Ovary (tissue), 9 donors: Measurements from ENCODE around the gene CHST14. TPM values are rescaled to one million over a fixed set of nuclear protein-coding genes. Genes with fewer than 3 reads are reported as not detected.

ENCODE experiments used
- DNase-seq, 5 donors: peaks; one replicate each; pipeline ENCODE4 v3.0.0-alpha.2; 2019 to 2020
- H3K27ac ChIP-seq, 2 donors: fragments of 200-600 bp; one replicate each; pipeline versions ENCODE4 v1.5.1 to v1.8.0; 2019 to 2022
- H3K27me3 ChIP-seq: fragments of 200-600 bp; one replicate; pipeline ENCODE4 v1.8.0; 2022
- H3K36me3 ChIP-seq: fragments of 200-600 bp; sonication (generic); one replicate; pipeline ENCODE4 v1.5.1; 2019
- H3K4me1 ChIP-seq: one replicate; pipeline ENCODE4 v1.8.1; 2013; ENCODE audit warnings: mild to moderate bottlenecking, moderate library complexity; ENCODE audit not compliant: insufficient read depth
- H3K4me3 ChIP-seq: fragments of 200-600 bp; sonication (generic); one replicate; pipeline ENCODE4 v1.5.1; 2017
- H3K9me3 ChIP-seq, 2 donors: fragments of 200-600 bp in 1 of 2; sonication (generic) in 1 of 2; one replicate each; pipeline versions ENCODE4 v1.5.1 to v1.8.1; 2013 to 2019; ENCODE audit warnings: mild to moderate bottlenecking in 1 of 2, moderate library complexity in 1 of 2
- EP300 ChIP-seq: sonication (generic); formaldehyde crosslinking; IDR thresholded peaks from one replicate; pipeline ENCODE4 v1.6.1; 2017; ENCODE audit warnings: antibody characterized with exemption
- POLR2A ChIP-seq: fragments of 450-650 bp; IDR thresholded peaks from one replicate; pipeline ENCODE4 v1.6.1; 2017; ENCODE audit warnings: antibody characterized with exemption, mild to moderate bottlenecking, moderate library complexity
- WGBS, 3 donors: extraction: QIAGEN DNeasy Blood & Tissue Kit in 1 of 3; methylation state at CpG; one replicate each; pipeline versions ENCODE4 v1.1.5 to v1.1.7; 2013 to 2017; 5-methylcytosine and 5-hydroxymethylcytosine counted together
- intact Hi-C, 4 donors: fragments of 100-400 bp; cut with DNase I; formaldehyde crosslinking; loops; one replicate each; pipeline versions ENCODE4 v1.11.0 to v1.15.1; 2022 to 2023
- polyA plus RNA-seq, 2 donors: library from polyadenylated mRNA; stranded (reverse); fragments of 200-250 nt in 1 of 2; fragments of 350-450 nt in 1 of 2; fragmentation: Illumina TruSeq in 1 of 2; extraction: RNeasy Lipid Tissue Mini Kit (QIAGEN cat#74804) in 1 of 2; gene quantifications; one replicate each; pipeline ENCODE4 v1.2.3, GENCODE V29; 2013 to 2014
- total RNA-seq, 7 donors: library from RNA; depleted of rRNA in 2 of 7; stranded (reverse); fragments of >200 nt in 2 of 7; fragmentation: NEBNext Ultra II Directional in 3 of 7; extraction: Animal tissue kit (Norgen Biotek cat#: 25700) in 3 of 7; gene quantifications; one replicate each; pipeline versions ENCODE4 v1.1.0 to v1.2.4, GENCODE V29; 2016 to 2023
- TF ChIP-seq, protein P1 (sequence below), 3 donors: fragments of 450-650 bp in 2 of 3; fragments of 200-600 bp in 1 of 3; IDR thresholded peaks; one replicate each; pipeline versions ENCODE4 v1.5.1 to v1.8.0; 2016 to 2022; ENCODE audit warnings: antibody characterized with exemption in 3 of 3, mild to moderate bottlenecking in 1 of 3
- donor health status: DM: no; HTN: no; CAD: no; lungs with moderate emphysema.
- donor health status: DM: no; HTN: no; CAD: no.
- donor health status: Bipolar disorder and iron deficiency.
- donor health status: DM: yes; HTN: yes; CAD: no.
- donor health status: DM: no; HTN: no; CAD: no.
- donor health status: DM: yes; HTN: yes; CAD: no.

CHST14 gene
- total and polyA plus RNA-seq, 9 donors: 8.2 to 28.3 (median 23.8) TPM

DNA sequence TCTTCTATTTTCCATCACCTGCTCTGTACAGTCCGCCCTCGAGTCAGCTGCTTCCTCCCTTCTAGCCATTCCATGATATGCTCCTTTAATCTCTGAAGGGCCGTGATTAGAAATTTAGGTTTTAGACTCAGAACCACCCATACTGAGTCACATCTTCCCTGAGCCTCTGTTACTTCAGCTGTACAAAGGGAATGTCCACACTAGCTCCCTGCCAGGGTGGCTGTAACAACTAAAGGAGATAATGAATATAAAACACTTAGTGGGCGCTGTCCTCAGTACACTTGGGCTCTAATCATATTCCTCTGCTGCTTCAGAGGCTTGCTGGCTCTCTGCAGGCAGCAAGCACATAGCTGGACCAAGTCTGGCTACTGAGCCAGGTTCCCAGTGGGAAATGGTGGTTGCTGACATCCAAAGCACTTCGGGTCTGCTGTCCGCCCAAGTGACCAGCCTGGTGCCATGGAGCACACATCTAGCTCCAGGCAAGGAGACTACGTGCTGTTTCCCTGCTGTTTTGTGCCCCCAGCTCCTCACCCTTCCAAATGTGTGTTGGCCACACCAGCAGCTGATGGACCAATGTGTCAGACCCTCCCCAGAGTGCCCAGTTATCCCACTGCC, 901 bp upstream of the CHST14 start:
- 57 to 66% (median 58%) methylated on average over 7 of the region's 7 CpGs for WGBS, 3 donors
- Histone ChIP-seq H3K4me3 (no peak overlapping the region), H3K4me1 (peaks cover 6% of the 10 kb centered on the region), H3K36me3 (no peaks in the 10 kb centered on the region), H3K27me3 (no peaks in the 10 kb centered on the region), H3K9me3 (no peaks in the 10 kb centered on the region), H3K27ac (peak overlapping the region; percentile 74 to 89)
- no peak for DNase-seq
- intact Hi-C loops: loop anchor here in 1 of 4 donors (10.0 kb wide), 1 partner anchor 45 kb away; no protein-coding TSS in a partner anchor
- TF ChIP-seq, protein P1, sequence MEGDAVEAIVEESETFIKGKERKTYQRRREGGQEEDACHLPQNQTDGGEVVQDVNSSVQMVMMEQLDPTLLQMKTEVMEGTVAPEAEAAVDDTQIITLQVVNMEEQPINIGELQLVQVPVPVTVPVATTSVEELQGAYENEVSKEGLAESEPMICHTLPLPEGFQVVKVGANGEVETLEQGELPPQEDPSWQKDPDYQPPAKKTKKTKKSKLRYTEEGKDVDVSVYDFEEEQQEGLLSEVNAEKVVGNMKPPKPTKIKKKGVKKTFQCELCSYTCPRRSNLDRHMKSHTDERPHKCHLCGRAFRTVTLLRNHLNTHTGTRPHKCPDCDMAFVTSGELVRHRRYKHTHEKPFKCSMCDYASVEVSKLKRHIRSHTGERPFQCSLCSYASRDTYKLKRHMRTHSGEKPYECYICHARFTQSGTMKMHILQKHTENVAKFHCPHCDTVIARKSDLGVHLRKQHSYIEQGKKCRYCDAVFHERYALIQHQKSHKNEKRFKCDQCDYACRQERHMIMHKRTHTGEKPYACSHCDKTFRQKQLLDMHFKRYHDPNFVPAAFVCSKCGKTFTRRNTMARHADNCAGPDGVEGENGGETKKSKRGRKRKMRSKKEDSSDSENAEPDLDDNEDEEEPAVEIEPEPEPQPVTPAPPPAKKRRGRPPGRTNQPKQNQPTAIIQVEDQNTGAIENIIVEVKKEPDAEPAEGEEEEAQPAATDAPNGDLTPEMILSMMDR (IDR thresholded peaks at IDR 0.05): no peak
- TF ChIP-seq EP300 (no peak), POLR2A (no peak)

DNA sequence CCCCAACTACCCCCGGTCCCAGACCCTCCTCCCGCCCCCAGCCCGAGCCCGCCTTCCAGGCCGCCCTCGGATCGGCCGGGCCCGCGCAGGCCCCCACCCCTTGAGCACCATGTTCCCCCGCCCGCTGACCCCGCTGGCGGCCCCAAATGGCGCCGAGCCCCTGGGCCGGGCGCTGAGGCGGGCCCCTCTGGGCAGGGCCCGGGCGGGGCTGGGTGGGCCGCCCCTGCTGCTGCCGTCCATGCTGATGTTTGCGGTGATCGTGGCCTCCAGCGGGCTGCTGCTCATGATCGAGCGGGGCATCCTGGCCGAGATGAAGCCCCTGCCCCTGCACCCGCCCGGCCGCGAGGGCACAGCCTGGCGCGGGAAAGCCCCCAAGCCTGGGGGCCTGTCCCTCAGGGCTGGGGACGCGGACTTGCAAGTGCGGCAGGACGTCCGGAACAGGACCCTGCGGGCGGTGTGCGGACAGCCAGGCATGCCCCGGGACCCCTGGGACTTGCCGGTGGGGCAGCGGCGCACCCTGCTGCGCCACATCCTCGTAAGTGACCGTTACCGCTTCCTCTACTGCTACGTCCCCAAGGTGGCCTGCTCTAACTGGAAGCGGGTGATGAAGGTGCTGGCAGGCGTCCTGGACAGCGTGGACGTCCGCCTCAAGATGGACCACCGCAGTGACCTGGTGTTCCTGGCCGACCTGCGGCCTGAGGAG, 472 bp downstream of the CHST14 start:
- peak; percentile 30 to 66 (median 46) for DNase-seq
- Histone ChIP-seq H3K4me1 (peaks cover 6% of the 10 kb centered on the region), H3K4me3 (peak overlapping the region; percentile 69), H3K27ac (peak overlapping the region; percentile 74 to 89), H3K27me3 (no peaks in the 10 kb centered on the region), H3K9me3 (no peaks in the 10 kb centered on the region), H3K36me3 (no peaks in the 10 kb centered on the region)
- TF ChIP-seq, protein P1 (IDR thresholded peaks at IDR 0.05): no peak
- no peak for TF ChIP-seq POLR2A
- no peak for TF ChIP-seq EP300
- 0 to 1% (median 1%) methylated on average over 24 to 60 of the region's 60 CpGs for WGBS, 3 donors
- intact Hi-C loops: no loop called here

GRCh38 chr15:40471808-40472150, 995 bp downstream of the CHST14 start:
- no peaks in the 10 kb centered on the region for H3K36me3 ChIP-seq
- intact Hi-C loops: no loop called here
- H3K4me1 ChIP-seq: peaks cover 6% of the 10 kb centered on the region
- no peaks in the 10 kb centered on the region for H3K27me3 ChIP-seq
- H3K27ac ChIP-seq: peak overlapping the region in 1 of 2 donors; percentile 89
- H3K4me3 ChIP-seq: peak overlapping the region; percentile 69
- no peaks in the 10 kb centered on the region for H3K9me3 ChIP-seq
- 13 to 17% (median 13%) methylated on average over 12 to 16 of the region's 16 CpGs for WGBS, 3 donors
- TF ChIP-seq EP300 (no peak), POLR2A (no peak)
- TF ChIP-seq, protein P1 (IDR thresholded peaks at IDR 0.05): no peak
- DNase-seq: no peak

- intact Hi-C loops: no loop called here
- Histone ChIP-seq H3K27me3 (no peaks in the 10 kb centered on the region), H3K9me3 (no peaks in the 10 kb centered on the region), H3K27ac (no peak overlapping the region), H3K36me3 (no peaks in the 10 kb centered on the region), H3K4me1 (peaks cover 6% of the 10 kb centered on the region), H3K4me3 (peak overlapping the region; percentile 69)
- DNase-seq: no peak
- 82 to 88% (median 85%) methylated on average over 9 of the region's 9 CpGs for WGBS, 3 donors
- TF ChIP-seq POLR2A (no peak), EP300 (no peak)
- TF ChIP-seq, protein P1 (IDR thresholded peaks at IDR 0.05): no peak
Measured at GRCh38 chr15:40472171-40472727, 1.5 kb downstream of the CHST14 start.
